NCI-H748 (cell line): Measurements from ENCODE around the gene CSRP3.

Experiments used
- DNase-seq: peaks from one replicate; lab custom pipeline; 2025; ENCODE audit not compliant: unreplicated experiment; lab: John Stamatoyannopoulos, UW

CSRP3 gene

DNA sequence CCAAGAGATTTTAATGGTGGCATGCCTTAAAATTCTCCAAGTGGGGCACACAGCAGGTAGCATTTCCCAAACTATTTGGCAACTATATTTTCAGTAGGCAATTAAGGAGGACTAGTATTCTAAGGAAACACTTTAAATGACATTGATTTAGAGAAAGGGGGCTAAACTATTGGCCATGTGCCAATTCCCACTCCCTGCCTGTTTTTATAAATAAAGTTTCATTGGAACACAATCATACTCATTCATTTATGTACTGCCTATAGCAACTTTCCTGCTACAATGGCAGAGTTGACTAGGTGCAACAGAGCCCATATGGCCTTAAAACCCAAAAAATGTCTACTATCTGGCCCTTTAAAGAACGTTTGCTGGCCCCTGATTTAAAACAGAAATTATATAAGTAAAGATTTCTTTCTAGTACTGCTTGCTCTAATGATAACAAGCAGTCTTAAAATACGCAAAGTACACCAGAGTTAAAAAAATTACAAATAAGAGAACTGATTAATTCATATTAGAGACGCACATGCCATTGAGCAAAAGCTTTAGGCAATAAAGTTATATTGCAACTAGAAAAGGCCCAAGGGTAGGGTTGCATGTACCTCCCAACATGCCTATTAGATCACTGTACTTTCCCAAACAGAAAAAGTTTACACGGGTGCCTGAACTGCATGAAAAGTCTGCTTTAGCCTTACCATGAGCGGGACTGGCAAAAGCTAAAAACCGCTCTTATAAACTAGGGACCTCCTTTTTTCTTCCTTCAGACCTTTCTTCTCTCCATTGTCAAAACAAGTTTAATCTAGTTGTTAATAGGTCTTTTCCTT lies 24.8 kb upstream of the CSRP3 start:
- DNase-seq = no peak

DNA sequence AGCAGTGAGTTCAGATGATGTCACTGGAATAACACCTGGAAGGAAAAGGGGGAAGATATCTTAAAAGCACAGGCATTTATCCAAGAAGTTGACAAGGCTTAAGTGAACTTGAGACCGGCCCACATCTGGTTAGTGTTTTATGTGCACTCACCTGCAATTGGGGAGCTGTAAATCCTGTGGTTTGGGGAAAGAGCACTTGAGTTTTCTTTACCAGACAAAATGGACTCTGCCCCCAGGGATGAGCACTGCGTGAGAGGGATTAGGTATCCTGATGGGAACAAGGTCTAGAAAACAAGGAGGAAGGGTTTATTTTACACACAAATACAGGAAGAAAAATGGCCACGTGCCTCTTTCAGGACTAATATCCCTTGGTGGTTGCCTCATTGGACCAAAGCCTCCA lies 23.8 kb upstream of the CSRP3 start:
- no peak for DNase-seq

GRCh38 chr11:19225123-19225522 lies 23.3 kb upstream of the CSRP3 start:
- DNase-seq = no peak

DNA sequence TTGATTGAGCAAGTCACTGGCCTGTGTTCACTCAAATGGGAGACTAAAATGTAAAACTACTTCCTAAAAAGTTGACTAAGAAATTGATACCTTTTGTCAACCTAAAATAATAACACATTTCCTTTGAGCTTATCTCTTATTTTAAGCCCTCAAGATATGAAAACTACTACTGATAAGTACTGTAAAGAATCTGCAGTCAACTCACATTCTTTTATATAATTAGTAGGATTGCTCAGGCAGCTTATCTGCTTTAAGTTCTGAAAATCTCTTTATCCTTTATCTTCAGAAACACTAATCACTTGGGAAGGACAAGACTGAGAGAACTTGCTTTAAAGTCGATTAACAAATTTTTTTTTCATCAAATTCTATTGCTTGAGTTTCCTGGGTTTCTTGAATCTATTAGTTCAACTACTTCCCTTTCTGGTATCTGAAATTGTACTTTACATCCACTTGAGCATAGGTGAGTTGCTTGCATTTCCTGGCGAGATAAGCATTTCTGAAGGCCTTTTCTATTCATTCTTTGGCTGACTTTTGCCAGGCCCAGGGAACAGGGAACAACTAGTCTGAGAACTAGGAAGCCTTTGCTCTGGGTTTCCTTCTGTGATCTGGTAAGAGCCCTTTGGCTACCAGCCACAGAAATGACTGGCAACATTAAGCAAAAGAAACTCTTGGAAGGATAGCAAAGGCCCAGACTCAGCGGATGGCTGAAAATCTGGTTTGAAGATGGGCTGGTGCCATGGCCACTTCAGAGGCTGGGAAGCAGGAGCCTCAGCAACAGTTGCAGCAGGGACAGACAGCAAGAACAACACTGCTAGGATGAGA lies 19.3 kb upstream of the CSRP3 start:
- no peak for DNase-seq

- DNase-seq = peak; percentile 22
These were observed 17.1 kb upstream of the CSRP3 start for GRCh38 chr11:19218786-19219460.

DNA sequence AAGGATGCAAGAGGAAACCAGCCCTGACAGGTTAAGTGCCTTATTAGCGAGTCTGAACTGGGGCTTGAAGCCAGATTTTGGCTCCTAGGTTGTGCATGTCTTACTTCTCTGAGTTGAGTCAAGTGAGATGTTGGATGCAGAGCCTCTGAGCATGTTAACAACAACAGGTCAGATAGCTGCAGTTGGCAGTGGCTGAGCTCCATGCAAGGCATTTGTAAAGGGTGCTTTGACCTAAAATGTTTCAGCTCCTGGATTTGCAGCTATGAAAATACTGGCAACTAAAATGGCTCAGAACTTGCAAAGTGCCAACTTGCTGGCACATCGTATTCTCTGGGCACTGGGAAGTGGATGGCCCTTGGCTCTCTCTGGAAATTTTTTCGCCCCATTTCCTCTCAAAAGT lies 16.4 kb upstream of the CSRP3 start:
- no peak for DNase-seq

DNA sequence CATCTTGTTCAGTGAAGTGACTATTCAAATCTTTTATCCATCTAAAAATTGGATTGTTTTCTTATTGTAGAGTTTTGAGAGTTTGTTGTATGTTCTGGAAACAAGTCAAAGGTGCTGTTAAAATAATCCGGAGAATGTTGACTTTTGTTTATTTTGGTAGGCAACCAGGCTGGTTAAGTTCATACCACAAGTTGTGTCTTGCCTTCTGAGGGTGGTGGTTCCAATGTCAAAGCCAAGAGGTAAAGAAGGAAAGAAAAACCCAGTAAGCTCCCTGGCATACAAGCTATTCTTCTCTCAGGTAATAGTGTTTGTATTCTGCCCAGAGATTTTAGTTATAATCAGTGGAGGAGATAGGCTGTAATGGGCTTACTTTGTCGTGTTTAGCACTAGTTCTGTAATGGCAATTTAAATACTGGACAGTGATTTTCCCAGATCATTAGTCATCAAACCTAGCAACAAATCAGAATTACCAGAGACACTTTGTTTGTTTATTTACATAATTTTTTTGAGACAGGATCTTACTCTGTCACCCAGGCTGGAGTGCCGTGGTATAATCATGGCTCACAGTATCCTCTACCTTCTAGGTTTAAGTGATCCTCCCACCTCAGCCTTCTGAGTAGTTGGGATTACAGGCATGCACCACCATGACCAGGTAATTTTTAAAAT lies 15.1 kb upstream of the CSRP3 start:
- DNase-seq = no peak

DNA sequence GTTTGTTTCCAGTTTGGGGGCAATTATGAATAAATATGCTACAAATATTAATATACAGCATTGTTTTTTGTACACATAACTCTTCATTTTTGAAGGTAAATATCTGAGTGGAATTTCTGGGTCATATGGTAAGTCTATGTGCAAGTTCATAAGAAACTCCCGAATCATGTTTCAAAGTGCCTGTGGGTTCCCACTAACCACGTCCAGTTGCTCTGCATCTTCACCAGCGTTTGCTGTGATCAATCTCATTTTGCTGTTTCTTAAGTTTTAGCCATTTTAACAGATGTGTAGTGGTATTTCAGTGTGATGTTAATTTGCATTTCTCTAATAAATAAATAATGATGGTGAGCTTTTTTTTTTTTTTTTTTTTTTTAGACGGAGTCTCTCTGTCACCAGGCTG lies 14.2 kb upstream of the CSRP3 start:
- DNase-seq = no peak

DNA sequence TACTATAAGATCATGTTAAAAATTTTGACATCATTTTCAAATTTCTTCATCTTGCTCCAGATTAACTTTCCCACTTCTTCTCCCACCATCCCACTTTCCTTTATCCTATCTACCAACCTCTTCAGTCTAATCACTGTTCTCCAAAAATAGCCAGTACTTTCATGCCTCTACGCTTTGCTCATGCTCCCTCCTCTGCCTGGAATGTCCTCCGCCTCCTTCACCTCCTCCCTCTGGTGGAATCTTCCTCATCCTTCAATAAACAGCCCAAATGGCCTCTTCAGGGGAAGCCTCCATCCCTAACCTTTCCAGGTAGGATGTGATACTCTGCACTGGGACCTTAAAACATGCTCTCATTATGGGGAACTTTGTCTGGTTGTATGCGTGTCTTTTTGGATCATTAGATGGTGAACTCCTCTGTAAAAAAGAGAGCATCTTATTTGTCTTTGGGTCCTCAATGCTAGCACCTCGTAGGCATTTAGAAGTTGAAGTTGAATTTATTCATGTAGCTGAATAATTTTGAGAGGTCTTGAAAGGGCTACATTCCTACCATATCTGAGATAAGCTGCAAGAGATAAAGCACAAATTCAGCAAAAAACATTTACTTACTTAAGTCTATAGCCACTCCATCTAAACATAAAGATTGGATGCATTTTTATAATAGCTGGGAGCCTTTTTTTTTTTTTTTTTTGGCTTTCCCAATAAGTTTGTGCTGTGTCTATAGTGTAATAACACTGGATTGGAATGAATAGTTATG lies 8.0 kb upstream of the CSRP3 start:
- no peak for DNase-seq

DNA sequence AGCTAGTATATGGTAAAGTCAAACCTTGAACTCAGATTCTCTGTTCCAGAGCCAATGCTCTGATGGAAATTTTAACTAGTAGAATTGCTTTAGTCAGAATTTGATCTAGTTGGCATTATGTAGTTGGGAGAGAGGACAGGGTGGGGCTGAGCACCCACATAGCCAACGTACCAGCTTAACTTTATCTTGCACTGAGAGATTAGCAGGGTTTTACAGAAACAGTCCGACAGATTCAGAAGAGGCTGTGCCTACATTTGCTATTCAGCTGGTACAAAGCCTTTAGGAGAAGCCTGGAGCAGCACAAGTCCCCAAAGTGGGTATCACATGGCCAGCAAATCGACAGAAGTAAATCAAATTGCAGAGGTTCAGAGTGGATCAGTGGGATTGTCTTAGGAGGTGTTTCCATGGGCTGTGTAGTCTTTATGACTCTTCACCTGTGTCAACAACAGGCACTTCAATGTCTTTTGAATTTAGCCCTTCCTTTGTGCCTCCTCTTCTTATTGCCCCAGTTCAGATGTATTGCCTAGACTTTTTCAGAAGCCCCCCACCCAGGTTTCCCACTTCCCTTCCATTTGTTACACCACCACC lies 7.3 kb upstream of the CSRP3 start:
- DNase-seq = no peak

DNA sequence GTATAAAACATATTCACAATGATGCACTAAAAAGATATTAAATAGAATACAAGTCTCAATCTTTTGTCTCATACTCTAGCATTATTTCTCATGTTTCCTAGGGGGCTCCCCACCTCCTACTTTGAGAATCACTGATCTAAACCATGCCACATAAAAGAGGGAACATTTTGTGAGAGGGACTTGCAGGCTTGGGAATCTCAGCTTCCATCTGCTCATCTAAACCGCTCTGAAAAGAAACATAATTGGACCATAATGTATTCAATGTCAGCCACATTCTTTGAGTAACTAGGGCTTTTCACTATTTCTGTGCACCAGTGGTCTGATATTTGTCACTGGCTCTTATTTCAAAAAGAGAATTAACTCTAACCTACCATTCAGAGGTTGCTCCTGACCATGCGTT lies 6.4 kb upstream of the CSRP3 start:
- DNase-seq = no peak

GRCh38 chr11:19204836-19205235 lies 3.1 kb upstream of the CSRP3 start:
- no peak for DNase-seq

GRCh38 chr11:19200410-19201201 lies 1.2 kb downstream of the CSRP3 start:
- no peak for DNase-seq

DNA sequence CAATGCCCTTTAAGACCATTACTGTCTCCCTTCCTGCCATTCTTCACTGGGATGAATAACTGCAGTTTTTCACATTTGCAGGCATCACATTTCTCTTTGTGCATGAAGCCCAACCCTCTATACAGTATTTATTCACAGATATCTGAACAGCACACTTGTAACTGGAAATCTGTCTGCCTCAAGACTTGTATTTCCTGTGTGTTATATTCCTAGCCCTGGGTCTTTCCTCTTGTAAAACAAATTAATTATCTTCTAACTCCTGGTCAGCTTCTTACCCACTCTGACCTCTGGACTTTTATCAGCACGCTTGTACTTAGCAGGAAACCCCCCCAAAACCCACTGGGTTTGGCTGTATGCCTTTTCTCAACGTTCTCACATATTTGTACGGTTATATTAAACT lies 2.0 kb downstream of the CSRP3 start:
- DNase-seq = no peak

DNA sequence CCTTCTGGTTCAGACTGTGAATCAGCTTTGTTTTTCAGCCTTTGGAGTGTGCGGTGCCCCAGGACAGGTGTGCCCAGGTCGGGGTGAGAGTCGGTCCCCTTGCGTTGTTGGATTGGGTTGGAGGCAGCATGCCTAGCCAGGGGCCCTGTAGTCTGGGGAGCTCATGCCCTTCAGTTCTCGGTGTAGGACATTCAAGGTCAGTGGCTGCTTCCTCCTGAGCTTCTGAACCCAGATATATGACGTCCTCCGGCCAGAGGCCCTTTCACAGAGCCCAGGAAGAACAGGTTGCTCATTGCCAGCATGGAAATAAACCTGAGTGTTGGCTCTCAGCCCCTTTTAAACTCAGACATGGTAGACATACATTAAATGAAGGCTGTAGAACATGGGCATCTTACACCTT lies 2.7 kb downstream of the CSRP3 start:
- no peak for DNase-seq

GRCh38 chr11:19196432-19196831 lies 5.4 kb downstream of the CSRP3 start:
- DNase-seq = peak; percentile 50

DNA sequence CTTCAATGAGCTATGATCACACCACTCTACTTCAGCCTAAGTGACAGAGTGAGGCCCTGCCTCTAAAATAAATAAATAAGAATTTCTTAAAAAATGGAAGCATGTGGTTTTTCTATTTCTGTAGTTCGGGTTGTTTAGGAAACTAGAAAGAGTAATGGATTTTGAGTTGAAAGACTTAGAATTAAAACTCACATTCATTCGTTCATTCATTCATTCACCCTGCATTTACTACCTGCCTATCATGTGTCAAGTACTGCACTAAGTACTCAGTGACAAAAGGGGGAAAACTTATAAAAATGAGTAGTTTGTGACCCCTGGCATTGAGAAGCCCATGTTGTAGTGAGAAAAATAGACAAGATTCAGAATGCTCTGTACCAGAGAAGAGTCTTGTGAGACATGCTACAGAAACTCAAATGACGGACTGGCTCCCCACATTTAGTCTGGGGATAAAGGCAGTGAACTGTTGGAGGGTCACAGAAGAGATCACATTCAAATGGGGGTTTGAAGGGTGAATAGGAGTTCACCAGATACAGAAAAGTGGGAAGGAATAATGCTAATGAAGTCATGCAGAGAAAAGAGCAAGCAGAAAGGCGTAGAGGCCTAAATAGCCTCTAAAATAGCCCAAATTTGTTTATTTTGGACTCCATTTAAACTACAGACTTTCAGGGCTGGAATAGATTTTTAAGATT lies 7.0 kb downstream of the CSRP3 start:
- no peak for DNase-seq

DNA sequence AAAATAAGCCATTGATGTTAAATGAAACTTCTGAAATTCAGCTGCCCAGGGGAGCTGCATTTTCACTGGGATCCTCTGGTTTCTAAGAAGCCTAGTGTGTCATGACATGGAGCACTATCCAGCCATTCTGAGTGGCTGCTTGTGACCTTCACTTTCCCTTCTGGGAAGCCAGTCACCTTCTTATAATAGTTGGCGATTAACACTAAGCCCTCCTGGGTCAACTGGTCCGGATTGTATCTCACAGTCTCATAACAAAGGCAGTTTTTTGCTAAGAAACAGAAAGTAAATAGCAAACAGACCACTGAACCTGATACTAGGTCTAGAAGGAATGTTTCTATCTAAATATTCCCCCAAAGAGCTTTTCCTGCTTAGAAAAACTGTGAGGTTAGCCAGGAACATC lies 7.9 kb downstream of the CSRP3 start:
- DNase-seq = no peak
